ENCODE data around the gene NXPH2. TPM values are rescaled to one million over a fixed set of nuclear protein-coding genes. Genes with fewer than 3 reads are reported as not detected.

Gene NXPH2
- total and polyA plus RNA-seq, 11 donors: 0.91 TPM; not detected in 10

GRCh38 chr2:138722316-138722715 lies 57.9 kb downstream of the NXPH2 start:
- H3K27ac ChIP-seq: no peak overlapping the region
- ATAC-seq: no peak
- TF ChIP-seq POLR2A (IDR thresholded peaks at IDR 0.05) (no peak), CTCF (IDR thresholded peaks at IDR 0.05) (no peak)
- DNase-seq: peak in 1 of 5 donors; percentile 41
- H3K27me3 ChIP-seq: no peaks in the 10 kb centered on the region
- no peak overlapping the region for H3K4me3 ChIP-seq
- WGBS, 4 donors: 84 to 90% (median 84%) methylated on average over 4 of the region's 4 CpGs
- H3K4me1 ChIP-seq: no peaks in the 10 kb centered on the region
- no peaks in the 10 kb centered on the region for H3K9me3 ChIP-seq
- intact Hi-C loops (cut with DNase I): no loop called here
- no peaks in the 10 kb centered on the region for H3K36me3 ChIP-seq

- no peak for TF ChIP-seq POLR2A (IDR thresholded peaks at IDR 0.05)
- TF ChIP-seq CTCF (IDR thresholded peaks at IDR 0.05): no peak
- 85 to 94% (median 90%) methylated on average over 11 of the region's 11 CpGs for WGBS, 4 donors
- no peaks in the 10 kb centered on the region for H3K27me3 ChIP-seq
- no peak overlapping the region for H3K27ac ChIP-seq
- no peaks in the 10 kb centered on the region for H3K36me3 ChIP-seq
- ATAC-seq (no peak), DNase-seq (no peak)
- H3K4me3 ChIP-seq: no peak overlapping the region
- no peaks in the 10 kb centered on the region for H3K4me1 ChIP-seq
- intact Hi-C loops (cut with DNase I): no loop called here
- no peaks in the 10 kb centered on the region for H3K9me3 ChIP-seq
Observed at GRCh38 chr2:138720035-138720838, 60.0 kb downstream of the NXPH2 start.

GRCh38 chr2:138718405-138718804 lies 61.8 kb downstream of the NXPH2 start:
- Histone ChIP-seq H3K4me1 (no peaks in the 10 kb centered on the region), H3K9me3 (no peaks in the 10 kb centered on the region), H3K4me3 (no peak overlapping the region), H3K27ac (no peak overlapping the region), H3K36me3 (no peaks in the 10 kb centered on the region), H3K27me3 (no peaks in the 10 kb centered on the region)
- no peak for ATAC-seq
- no peak for TF ChIP-seq POLR2A (IDR thresholded peaks at IDR 0.05)
- no peak for TF ChIP-seq CTCF (IDR thresholded peaks at IDR 0.05)
- intact Hi-C loops (cut with DNase I): no loop called here
- DNase-seq: no peak

GRCh38 chr2:138716183-138716582 lies 64.0 kb downstream of the NXPH2 start:
- Histone ChIP-seq H3K36me3 (no peaks in the 10 kb centered on the region), H3K4me3 (no peak overlapping the region), H3K27me3 (no peaks in the 10 kb centered on the region), H3K27ac (no peak overlapping the region), H3K4me1 (peaks cover 0 to 13% (median 0%) of the 10 kb centered on the region in 12 donors), H3K9me3 (no peaks in the 10 kb centered on the region)
- no peak for DNase-seq
- 74 to 87% (median 83%) methylated on average over 5 of the region's 5 CpGs for WGBS, 4 donors
- no peak for ATAC-seq
- no peak for TF ChIP-seq CTCF (IDR thresholded peaks at IDR 0.05)
- TF ChIP-seq POLR2A (IDR thresholded peaks at IDR 0.05): no peak
- intact Hi-C loops (cut with DNase I): no loop called here

Data from heart left ventricle (tissue), 16 donors.